SIG-M5 (cell line): ENCODE measurements around the gene AKR1C4.
"Not testable (repeated sequence)": the region's sequence is repeated elsewhere in the genome, so short reads cannot be mapped to it uniquely, and the experiment has no call there.

Source experiments
- DNase-seq: peaks from one replicate; lab custom pipeline; 2025; lab: John Stamatoyannopoulos, UW

The AKR1C4 gene

DNA sequence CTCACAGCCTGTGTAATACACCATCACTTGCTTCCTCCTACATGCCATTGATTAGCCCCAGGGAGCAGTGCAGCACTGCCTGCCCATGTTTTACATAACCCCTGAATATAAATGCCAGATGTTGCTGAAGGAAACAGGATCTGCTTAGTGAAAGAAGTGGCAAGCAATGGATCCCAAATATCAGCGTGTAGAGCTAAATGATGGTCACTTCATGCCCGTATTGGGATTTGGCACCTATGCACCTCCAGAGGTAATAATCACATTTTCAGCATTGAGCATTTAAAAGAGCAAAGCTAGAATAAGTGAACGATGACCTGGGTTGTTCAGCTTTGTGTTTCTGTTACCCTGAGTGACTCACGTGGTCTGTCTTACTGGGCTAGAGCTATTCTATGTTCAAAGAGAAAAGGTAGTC, at the start of gene AKR1C4:
Gene AKR1C4 (plus strand): TSS at position 136 of the 412 bp plus-strand sequence. CDS start 31 bp downstream, at position 167.
- no peak for DNase-seq

DNA sequence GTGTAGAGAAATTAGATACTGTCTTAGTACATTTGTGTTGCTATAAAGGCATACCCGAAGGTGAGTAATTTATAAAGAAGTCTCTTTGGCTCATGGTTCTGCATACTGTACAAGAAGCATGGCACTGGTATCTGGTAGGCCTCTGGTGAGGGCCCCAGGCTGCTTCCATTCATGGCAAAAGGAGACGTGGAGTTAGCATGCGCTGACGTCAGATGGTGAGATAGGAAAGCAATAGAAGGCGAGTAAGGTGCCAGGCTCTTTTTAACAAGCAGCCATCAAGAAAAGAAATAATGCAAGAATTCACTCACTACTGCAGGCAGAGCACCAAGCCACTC, 49.8 kb upstream of the AKR1C4 start:
- no peak for DNase-seq

DNA sequence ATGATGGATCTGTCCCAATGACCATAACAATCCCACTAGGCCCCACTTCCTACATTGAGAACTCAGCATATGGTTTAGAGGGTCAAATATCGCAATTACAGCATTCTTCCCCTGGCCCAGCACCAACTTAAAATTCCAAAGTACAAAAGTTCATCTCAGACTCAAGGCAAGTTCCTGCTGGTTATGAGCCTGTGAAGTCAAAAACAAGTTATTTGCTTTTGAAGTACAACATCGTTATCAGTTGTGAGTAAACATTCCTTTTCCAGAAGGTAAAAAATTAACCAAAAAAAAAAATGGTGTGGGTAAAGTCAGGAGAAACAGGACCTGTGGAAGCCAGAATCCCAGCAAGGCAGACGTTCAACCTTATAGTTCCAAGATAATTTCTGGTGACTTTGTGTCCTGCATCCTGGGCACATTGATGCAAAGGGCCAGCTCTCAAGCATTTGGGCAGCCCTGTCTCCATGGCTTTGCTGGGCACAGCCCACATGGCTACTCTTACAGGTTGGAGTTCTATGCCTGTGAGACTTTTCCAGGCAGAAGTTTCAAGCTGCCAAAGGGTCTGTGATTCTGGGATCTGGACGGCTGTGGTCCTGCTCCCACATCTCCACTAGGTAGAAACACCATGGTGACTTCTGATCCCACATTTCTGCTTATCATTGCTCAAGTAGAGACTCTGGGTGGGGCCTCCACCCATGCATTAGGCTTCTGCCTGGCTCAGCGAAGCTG, 49.2 kb upstream of the AKR1C4 start:
- no peak for DNase-seq

DNA sequence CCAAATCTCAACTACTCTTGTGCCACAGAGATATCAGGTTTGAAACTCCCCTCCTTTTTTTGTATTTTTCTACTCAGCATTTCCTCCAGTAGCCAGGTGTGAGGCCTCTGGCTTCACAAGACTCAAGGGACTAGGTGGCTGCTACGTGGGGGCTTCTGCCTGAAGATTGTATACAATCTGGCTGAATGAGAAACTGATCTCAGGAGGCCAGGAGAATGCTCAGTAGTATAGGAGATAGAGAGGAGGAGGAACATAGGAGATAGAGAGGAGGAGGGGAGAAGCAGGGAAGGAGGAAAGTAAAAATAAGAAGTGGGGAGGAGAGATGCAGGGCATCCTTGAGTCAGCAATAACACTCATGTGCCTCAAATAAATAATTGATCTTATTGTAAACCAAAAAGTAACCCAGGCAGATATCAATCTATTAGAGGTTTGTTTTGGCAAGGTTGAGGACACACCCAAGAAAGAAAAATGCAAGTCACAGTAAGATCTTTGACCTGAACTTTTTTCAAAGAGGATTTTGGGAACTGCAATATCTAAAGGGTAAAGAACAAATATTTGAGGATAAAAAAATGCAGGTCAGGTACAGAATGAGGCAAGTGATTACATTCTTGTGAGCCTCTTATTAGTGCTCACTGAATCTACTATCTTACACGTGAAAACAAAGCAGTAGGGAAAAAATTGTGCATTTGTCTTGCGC, 48.5 kb upstream of the AKR1C4 start:
- DNase-seq: no peak

DNA sequence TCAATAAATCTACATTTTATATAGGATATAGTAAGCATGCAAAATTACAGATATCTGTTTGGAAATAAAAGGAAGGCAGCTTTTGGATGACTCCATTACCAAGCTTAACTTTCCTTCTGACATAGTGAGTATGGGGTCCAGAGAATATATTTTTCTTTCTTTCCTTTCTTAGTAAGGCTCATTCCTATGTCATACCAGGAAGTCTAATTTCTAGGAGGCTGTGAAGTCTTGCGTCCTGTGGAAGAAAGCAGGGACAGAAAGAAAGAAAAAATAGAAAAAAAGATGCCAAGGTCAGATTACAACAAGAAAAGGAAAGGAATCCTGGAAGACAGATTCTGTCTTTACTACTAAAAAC, 48.0 kb upstream of the AKR1C4 start:
- DNase-seq: no peak

DNA sequence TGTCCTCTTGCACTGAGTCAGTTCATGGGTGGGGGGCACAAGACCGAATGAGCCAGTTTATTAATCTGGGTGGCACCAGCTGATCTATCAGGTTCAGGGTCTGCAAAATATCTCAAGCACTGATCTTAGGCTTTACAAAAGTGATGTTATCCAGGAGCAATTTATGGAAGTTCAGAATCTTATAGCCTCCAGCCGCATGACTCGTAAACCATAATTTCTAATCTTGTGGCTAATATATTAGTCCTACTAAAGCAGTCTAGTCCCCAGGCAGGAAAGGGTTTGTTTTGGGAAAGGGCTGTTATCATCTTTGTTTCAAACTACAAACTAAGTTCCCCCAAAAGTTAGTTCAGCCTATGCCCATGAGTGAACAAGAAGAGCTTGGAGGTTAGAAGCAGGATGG, 45.6 kb upstream of the AKR1C4 start:
- DNase-seq: no peak

DNA sequence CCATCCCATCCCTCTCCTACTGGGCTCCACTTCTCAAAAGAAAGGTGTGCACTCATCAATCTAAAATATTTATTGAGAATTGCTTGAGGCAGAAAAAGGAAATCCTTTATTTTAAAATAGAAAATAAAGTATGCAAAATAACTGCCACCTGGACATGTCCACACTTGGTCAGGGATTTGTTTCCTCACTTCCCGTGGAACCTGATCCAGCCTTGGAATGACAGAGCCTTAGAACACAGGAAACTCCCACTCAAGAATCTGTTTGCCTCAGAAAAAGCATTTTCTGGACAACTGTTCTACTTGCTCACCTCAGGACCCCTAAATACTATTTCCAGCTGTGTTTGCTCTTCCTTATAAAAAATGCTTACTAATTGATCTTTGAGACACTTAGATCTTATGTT, 40.7 kb upstream of the AKR1C4 start:
- no peak for DNase-seq

DNA sequence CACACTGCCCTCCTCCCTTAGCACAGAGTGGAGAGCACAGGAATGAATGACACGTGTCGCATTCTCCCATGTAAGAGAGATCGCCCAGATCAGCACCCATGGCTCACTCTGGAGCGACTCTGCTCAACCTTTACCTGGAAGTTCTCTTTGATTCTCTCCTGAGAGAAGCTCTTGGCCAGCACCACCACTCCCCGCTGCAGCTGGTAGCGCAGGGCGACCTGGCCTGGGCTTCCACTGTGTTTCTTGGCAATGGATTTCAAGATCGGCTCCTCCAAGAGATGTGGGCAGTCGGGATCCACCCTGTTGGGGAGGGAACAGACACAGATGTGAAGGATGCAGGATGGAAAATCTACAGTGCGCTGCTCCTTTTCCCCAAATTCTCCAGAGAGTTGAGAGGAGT, 39.1 kb upstream of the AKR1C4 start:
- no peak for DNase-seq

DNA sequence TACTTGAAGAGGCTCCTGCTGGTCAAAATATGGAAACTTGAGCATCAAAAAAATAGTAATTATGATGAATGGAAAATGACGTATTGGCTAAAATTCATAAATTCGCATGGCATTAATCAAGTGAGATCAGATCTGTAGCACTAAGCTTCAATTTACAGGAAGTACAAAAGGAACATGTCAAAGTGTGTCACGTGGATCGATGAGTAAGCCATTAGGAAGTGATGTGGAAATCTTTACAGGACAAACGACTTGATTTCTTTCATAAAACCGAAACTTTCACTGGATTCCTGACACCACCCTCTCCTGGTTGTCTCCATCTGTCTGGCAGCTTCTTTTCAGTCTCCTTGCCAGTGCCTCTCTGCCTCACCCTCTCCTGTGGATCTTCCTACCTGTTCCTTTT, 37.5 kb upstream of the AKR1C4 start:
- no peak for DNase-seq

DNA sequence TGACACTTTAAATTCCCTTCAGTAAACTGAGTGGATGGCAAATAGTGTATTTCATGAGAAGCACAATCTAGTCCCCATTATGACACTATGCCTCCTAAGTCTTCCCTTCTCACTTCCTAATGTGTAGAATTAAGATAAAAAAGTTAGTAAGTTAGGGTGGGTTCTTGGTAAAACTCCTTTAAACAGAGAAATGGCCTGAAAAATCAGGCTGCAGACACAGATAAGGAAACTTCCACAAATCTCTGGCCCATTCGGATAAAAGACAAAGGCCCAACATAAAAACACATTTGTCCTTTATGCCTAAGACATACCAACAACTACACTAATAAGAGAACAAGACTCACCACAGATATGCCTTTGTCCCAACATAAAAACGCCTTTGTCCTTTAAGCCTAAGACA, 33.1 kb upstream of the AKR1C4 start:
- no peak for DNase-seq

DNA sequence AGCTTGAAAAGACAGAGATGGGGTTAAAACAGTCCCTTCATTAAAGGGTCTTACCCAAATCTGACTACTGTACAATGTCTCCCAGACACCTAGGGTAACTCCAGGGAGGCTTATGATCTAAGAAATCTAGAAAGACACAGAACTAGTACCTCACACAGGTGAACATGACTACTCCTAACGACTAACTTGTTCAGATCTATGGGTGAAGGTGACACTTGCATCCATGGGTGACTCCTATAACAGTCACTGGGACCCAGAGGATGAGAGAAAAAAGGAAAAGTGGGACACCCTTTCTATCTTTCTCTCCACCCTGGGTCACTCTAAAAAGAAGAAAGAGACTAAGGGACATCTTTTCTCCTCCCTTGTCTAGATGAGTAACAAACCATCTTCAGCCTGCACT, 30.9 kb upstream of the AKR1C4 start:
- DNase-seq: no peak

DNA sequence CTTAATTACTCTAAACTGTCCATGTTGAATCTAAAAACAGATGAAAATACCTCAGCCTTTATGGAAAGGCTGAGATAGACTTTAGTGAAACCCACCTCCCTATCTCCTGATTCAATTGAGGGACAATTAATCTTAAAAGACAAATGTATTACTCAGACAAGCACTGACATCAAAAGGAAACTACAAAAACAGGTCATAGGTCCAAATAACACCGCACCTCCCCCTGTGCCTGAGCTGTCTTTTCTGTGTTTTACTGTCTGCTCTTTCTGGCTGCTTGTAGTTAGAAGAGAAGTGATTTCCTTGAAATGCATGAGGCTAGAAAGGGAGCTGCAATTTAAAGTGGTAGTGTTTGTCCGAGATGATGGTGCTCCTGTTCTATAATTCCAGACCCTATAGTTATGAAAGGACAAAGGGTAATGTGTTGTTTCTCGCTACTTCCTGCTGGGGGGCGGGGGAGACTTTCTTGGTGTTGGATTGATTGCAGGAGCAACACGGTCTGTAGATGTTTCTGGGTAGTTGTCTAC, 27.7 kb upstream of the AKR1C4 start:
- DNase-seq: no peak

DNA sequence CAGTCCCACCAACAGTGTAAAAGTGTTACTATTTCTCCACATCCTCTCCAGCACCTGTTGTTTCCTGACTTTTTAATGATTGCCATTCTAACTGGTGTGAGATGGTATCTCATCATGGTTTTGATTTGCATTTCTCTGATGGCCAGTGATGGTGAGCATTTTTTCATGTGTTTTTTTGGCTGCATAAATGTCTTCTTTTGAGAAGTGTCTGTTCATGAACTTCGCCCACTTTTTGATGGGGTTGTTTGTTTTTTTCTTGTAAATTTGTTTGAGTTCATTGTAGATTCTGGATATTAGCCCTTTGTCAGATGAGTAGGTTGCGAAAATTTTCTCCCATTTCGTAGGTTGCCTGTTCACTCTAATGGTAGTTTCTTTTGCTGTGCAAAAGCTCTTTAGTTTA, 21.1 kb upstream of the AKR1C4 start:
- DNase-seq: not testable (repeated sequence)

DNA sequence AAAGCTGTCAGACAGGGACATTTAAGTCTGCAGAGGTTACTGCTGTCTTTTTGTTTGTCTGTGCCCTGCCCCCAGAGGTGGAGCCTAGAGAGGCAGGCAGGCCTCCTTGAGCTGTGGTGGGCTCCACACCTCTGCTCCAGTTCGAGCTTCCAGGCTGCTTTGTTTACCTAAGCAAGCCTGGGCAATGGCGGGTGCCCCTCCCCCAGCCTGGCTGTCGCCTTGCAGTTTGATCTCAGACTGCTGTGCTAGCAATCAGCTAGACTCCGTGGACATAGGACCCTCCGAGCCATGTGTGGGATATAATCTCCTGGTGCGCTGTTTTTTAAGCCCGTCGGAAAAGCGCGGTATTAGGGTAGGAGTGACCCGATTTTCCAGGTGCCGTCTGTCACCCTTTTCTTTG, 16.1 kb upstream of the AKR1C4 start:
- DNase-seq: not testable (repeated sequence)

DNA sequence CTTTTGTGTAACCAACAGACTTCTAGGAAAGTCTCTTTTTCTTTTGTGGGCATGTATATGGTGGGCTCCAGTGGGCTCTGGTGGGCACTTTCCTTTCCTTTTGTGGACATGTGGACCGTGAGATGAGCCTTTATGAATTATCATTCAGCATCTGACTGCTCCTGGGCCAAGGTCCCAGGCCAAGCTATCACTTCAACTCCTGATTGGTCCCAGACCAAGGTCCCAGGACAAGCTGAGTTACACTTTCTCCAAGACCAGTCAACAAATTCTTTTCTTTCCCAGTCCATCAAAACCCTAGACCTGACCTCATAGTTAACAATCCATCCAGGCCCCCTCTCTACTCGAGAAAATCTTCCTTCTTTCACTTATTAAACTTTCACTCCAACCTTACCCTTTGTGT, 12.7 kb upstream of the AKR1C4 start:
- no peak for DNase-seq

DNA sequence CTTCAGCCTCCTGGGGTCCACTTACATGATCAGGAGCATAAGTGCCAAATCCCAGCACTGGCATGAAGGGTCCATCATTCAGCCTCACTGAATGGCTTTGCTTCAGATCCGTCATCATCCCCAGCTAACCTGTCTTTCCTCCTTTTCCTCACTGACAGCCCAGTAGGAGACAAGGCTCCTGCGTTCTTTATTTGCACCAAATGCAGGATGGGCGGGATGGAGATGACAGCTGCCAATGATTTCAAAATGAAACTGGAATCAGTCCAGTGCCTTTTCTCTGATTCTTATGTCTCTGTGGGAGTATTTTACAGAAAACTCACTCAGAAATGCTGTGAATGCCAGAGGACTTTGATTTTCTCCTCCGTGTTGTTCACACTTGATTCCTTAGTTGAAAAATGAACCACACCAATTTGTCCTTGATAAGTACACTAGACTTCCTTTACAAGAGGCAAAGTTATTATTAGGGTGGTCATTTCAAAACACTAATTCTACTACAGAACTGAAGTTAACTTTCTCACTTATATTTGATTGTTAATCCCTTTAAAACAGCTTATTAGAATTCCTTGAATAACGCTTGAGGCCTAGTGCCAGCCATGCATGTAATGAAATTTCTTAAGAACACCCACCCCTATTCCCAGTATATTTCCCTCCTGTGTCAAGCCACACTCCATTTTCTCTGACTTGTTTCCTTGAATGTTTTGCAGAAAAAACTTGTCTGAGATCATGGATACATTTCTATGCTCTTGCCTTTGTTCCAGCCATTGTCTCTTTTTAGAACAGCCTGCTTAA, 11.5 kb upstream of the AKR1C4 start, which contains the start of gene AKR1C8:
Gene AKR1C8 (minus strand): TSS at position 164 of the 789 bp plus-strand sequence. CDS start 46 bp downstream, at position 118.
- DNase-seq: no peak

DNA sequence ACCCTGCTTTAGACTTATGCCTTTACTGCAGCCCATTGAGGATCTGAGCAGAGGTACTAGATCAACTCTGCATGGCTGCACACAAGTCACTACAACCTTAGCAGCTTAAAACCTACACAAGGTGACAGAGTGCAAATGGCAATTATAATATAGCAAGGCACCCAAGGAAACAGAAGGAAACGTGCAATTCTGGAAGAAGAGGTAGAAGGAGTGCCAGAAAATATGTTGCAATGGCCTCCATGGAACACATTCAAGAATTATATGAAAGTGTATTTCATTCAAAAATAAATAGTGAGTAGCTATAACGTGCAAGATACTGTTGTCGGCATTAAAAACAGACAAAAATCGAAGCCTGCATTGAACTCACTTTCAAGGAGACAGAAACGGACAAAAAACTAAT, 8.8 kb upstream of the AKR1C4 start:
- no peak for DNase-seq

DNA sequence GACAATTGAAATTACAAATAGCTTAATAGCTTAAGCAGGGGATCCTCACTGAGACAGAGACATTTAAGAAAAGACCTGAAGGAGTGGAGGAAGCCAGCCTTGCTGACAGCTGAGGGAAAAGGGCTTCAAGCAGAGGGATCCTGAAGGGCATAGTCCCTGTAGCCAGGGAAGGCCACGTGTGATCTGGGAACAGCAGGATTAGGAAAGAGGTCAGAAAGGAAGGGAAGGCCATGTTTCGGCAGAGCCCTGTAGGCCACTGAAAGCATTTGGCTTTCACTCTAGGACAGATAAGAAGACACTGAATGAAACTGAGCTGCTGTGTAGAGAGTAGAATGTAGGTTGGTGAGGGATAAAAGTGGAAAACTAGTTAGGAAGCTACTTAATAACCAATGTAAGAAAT, 8.3 kb upstream of the AKR1C4 start:
- DNase-seq: no peak

DNA sequence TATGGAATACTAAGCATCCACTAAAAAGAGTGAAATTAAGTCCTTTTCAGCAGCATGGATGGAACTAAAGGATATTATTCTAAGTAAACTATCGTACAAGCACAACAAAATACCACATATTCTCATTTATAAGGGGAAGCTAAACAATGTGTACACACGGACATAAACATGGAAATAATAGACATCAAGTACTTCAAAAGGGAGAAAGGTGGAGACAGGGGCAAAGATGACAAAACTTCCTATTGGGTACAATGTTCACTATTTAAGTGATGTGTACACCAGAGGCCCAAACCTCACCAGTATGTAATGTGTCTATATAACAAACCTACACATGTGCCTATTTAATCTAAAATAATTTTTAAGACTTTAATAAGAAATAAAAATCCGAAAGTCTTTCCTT, 2.2 kb upstream of the AKR1C4 start:
- DNase-seq: no peak

DNA sequence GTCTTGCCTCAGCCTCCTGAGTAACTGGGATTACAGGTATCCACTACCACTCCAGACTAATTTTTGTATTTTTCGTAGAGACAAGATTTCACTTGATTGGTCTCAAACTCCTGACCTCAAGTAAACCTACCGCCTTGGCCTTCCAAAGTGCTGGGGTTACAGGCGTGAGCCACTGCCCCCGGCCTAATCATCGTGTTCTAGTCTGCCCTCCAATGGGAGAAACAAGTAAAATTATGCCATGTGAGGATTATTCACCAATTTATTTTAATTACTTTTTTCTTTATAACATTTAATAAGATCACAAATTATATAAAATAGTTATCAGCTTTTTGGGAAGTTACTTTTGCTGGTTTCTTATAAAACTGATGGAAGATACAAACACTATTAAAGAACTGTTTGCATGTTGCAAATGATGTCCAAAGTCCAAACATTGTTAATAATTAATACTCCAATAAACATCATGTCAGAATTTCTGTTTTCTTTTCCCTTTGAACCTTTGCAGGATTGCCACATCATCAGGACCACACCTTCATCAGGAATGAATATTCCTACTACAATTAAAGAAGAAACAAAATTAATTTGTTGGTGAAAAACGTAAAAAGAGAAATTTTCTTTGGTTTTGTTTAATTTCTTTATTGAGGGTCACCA, 786 bp upstream of the AKR1C4 start:
- DNase-seq: no peak

DNA sequence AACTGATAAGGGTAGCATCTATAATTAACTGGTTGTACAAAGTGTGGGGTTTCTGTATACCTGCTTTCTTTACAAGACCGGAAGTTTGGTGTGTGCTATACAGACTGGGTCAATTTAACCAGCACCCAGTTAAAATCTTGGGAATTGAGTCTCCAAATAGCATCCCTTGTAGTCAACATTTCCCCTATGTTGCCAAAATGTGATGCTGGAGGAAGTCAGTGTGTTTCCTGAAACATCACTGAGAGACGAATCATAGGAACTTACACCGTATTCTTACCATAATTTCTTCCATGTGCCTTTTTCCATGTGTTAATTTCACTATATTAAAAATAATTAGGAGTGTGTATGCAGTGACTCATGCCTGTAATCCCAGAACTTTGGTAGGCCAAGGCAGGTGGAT, 1.7 kb downstream of the AKR1C4 start:
- no peak for DNase-seq

DNA sequence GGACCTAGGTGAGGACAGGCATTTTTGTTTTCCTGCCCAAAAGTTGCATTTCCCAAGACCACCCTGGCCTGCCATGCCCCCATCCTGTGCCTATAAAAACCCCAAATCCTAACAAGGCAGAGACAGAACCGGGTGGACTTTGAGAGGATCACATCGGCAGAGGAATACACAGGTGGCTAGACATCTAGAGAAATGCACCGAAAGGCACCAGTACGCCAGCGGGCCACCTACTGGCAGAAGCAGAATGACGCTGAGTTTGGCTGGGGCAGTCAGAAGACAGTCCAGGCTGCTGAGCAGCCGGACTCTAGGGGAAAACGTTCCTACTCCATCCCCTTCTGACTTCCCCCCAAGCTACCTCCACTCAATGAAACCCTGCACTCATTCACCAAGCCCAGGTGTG, 2.8 kb downstream of the AKR1C4 start:
- DNase-seq: no peak
